Heart right ventricle (tissue), 16 donors: Measurements from ENCODE around the gene C10orf143. TPM values are rescaled to one million over a fixed set of nuclear protein-coding genes. Genes with fewer than 3 reads are reported as not detected.

Source experiments
- ATAC-seq, 8 donors: fragments of 200-7000 bp; cut with Tn5 transposase; one replicate each; pipeline ENCODE4 v1.9.1; 2020; ENCODE audit warnings: mild to moderate bottlenecking in 8 of 8, moderate library complexity in 8 of 8, moderate number of reproducible peaks in 1 of 8
- DNase-seq, 2 donors: peaks; one replicate each; pipeline ENCODE4 v3.0.0-alpha.2; 2020
- H3K27ac ChIP-seq, 10 donors: fragments of 200-600 bp; sonication (generic) in 2 of 10; one replicate each; pipeline versions ENCODE4 v1.5.0 to v1.8.0; 2020 to 2022; ENCODE audit warnings: mild to moderate bottlenecking in 3 of 10
- H3K27me3 ChIP-seq, 7 donors: fragments of 200-600 bp; one replicate each; pipeline ENCODE4 v1.8.0; 2021 to 2022; ENCODE audit warnings: mild to moderate bottlenecking in 2 of 7
- H3K36me3 ChIP-seq, 9 donors: fragments of 200-600 bp; sonication (generic) in 1 of 9; one replicate each; pipeline versions ENCODE4 v1.5.0 to v1.8.0; 2020 to 2022; ENCODE audit warnings: mild to moderate bottlenecking in 2 of 9
- H3K4me1 ChIP-seq, 9 donors: fragments of 200-600 bp; sonication (generic) in 1 of 9; one replicate each; pipeline versions ENCODE4 v1.5.0 to v1.8.0; 2020 to 2022; ENCODE audit warnings: mild to moderate bottlenecking in 4 of 9
- H3K4me3 ChIP-seq, 10 donors: fragments of 200-600 bp; sonication (generic) in 2 of 10; one replicate each; pipeline versions ENCODE4 v1.5.0 to v1.8.0; 2020 to 2022; ENCODE audit warnings: mild to moderate bottlenecking in 7 of 10, moderate library complexity in 2 of 10
- H3K9me3 ChIP-seq, 11 donors: fragments of 200-600 bp in 10 of 11; sonication (generic) in 2 of 11; one replicate each; pipeline versions ENCODE4 v1.5.0 to v1.8.0; 2013 to 2022; ENCODE audit warnings: mild to moderate bottlenecking in 2 of 11, control low read depth in 1 of 11, moderate library complexity in 1 of 11
- WGBS, 2 donors: extraction: QIAGEN DNeasy Blood & Tissue Kit; methylation state at CpG; one replicate each; pipeline ENCODE4 v1.1.7; 2013; ENCODE audit warnings: inconsistent platforms in 1 of 2; 5-methylcytosine and 5-hydroxymethylcytosine counted together
- intact Hi-C, 10 donors: fragments of 100-400 bp; cut with DNase I; formaldehyde crosslinking; loops; one replicate each; pipeline versions ENCODE4 v1.11.1 to v1.14.2; 2022
- polyA plus RNA-seq, 2 donors: library from polyadenylated mRNA; stranded (reverse); fragments of 200-250 nt; gene quantifications; one replicate each; pipeline ENCODE4 v1.2.3, GENCODE V29; 2013
- total RNA-seq, 10 donors: library from RNA; stranded (reverse); fragmentation: NEBNext Ultra II Directional in 3 of 10; extraction: Animal tissue kit (Norgen Biotek cat#: 25700) in 3 of 10; gene quantifications; one replicate each; pipeline versions ENCODE4 v1.2.1 to v1.2.4, GENCODE V29; 2021 to 2023
- TF ChIP-seq, protein P1 (sequence below), 9 donors: fragments of 200-600 bp; sonication (generic) in 2 of 9; IDR thresholded peaks; one replicate each; pipeline versions ENCODE4 v1.5.0 to v1.8.0; 2021 to 2022; ENCODE audit warnings: antibody characterized with exemption in 9 of 9, mild to moderate bottlenecking in 5 of 9, moderate library complexity in 1 of 9
- donor health status: Arrhythmogenic right ventricular cardiomyopathy.
- donor health status: ischemic (EF 13 %, LVEDD 7.1; RV severe dilation, severe dysfunction).
- donor health status: healthy with polysubstance abuse.
- donor health status: DM: no; HTN: yes; CAD: no.
- donor health status: DM: no; HTN: no; CAD: no.
- donor health status: ischemic (EF 25% LVEDD 6.9; RV normal size, moderate dysfunction).
- donor health status: ischemic (EF 25% LVEDD 5.7; RV mildly dilated, moderate dysfunction).
- donor health status: healthy.
- donor health status: DM: yes; HTN: yes; CAD: no.
- donor health status: Ischemic cardiomyopathy.
- donor health status: ischemic (EF 35%, LVEDD 5.7; RV mildly dilated, moderate dysfunction).
- donor health status: nonischemic (EF 11% LVEDD 7.7; RV severe dilation, severe dysfunction).
- donor health status: DM: yes; HTN: yes; CAD: no.
- donor health status: PGD.
- donor health status: ischemic (EF 29% LVEDD 5.4; RV normal size, mild dysfunction).
- donor health status: nonischemic (EF 23%, LVEDD 6.1; RV moderate dilation, normal function).

The C10orf143 gene
- total and polyA plus RNA-seq, 12 donors: 1.1 to 5.4 (median 2.1) TPM

DNA sequence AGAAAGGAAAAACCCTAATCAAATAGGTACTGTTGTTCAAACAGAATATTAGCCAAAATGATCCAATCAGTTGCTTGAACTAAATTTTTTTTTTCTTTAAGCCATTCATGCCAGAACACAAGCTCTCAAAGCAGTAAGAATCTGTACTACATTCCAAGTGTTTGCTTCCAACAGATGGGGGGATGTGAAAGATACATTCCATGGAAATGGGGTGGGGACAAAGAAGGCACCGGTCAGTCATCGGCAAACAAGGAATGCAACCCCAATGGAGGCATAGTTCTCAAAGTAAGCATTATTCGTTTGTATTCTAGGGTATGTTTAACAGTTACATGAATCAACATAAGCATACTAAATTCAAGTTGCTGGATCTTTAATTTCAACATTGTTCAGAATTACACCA, 32.5 kb downstream of the C10orf143 start:
- Histone ChIP-seq H3K27ac (no peak overlapping the region), H3K4me3 (no peak overlapping the region), H3K4me1 (no peaks in the 10 kb centered on the region), H3K9me3 (peaks cover 0 to 4% (median 0%) of the 10 kb centered on the region in 11 donors), H3K36me3 (peaks cover 0 to 23% (median 0%) of the 10 kb centered on the region in 9 donors), H3K27me3 (no peaks in the 10 kb centered on the region)
- DNase-seq: no peak
- 73 to 75% methylated on average over 3 of the region's 3 CpGs for WGBS, 2 donors
- TF ChIP-seq, protein P1, sequence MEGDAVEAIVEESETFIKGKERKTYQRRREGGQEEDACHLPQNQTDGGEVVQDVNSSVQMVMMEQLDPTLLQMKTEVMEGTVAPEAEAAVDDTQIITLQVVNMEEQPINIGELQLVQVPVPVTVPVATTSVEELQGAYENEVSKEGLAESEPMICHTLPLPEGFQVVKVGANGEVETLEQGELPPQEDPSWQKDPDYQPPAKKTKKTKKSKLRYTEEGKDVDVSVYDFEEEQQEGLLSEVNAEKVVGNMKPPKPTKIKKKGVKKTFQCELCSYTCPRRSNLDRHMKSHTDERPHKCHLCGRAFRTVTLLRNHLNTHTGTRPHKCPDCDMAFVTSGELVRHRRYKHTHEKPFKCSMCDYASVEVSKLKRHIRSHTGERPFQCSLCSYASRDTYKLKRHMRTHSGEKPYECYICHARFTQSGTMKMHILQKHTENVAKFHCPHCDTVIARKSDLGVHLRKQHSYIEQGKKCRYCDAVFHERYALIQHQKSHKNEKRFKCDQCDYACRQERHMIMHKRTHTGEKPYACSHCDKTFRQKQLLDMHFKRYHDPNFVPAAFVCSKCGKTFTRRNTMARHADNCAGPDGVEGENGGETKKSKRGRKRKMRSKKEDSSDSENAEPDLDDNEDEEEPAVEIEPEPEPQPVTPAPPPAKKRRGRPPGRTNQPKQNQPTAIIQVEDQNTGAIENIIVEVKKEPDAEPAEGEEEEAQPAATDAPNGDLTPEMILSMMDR (IDR thresholded peaks at IDR 0.05): no peak
- ATAC-seq: no peak
- intact Hi-C loops: no loop called here

DNA sequence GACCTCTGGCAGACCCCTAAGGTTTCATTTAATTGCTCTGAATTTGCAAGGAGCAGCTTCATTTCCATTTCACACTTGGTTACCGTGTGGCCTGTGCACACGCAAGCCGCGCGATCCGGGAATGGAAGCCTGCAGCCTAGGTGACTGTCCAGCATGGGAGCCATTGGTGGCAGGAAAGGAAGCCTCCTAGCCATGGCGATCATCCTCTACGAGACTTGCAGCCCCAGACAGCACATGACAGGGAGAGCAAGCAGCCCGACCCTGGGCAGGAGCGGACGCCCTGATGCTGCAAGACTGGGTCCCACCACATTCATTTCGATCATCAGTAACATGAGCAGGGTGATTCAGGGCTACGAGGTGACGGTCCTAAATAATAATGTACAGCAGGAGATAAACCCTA, 33.9 kb downstream of the C10orf143 start:
- Histone ChIP-seq H3K4me3 (no peak overlapping the region), H3K27ac (no peak overlapping the region), H3K4me1 (no peaks in the 10 kb centered on the region), H3K27me3 (no peaks in the 10 kb centered on the region), H3K9me3 (peaks cover 0 to 14% (median 0%) of the 10 kb centered on the region in 11 donors), H3K36me3 (peaks cover 0 to 23% (median 0%) of the 10 kb centered on the region in 9 donors)
- DNase-seq (no peak), ATAC-seq (no peak)
- intact Hi-C loops: no loop called here
- TF ChIP-seq, protein P1 (IDR thresholded peaks at IDR 0.05): no peak
- WGBS, 2 donors: 97 to 98% methylated on average over 14 of the region's 14 CpGs

DNA sequence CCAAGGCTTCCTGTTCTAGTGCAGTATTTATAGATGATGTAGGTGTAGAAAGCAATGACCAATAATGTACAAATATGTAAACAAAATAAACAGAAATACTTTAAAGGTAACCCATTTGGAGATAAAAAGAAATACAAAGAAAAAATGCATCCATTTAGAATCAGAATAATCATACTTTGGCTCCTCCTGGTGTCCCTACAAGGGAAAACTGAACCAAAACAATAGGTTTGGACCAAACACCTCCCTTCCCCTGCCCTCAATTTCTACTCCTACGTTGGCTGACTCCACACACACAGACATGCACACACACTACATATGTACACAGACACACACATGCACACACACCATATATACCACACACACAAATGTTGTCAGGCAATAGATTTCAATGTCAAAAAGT, 36.0 kb downstream of the C10orf143 start:
- peaks cover 0 to 23% (median 0%) of the 10 kb centered on the region in 9 donors for H3K36me3 ChIP-seq
- WGBS, 2 donors: 62 to 64% methylated on average over 1 of the region's 1 CpG

DNA sequence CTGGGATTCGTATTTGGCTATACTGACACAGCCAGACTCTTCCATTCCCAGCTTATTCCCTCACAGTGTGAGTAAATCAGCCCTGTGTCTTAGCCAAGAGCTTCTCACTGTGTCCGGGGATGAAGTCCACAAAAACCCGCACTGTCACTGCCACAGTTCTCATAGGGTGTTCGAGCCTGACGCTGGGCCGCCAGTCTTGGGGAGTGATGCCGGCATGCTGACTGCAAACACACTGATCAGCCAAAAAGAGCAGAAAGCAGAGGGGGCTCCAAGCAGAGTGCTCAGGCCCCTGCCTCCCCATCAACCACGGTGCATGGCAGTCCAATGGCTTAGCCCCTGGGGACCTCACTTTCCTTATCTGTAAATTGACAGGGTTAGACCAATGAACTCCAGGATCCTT, 36.7 kb downstream of the C10orf143 start:
- no peak for DNase-seq
- Histone ChIP-seq H3K9me3 (peaks cover 0 to 14% (median 0%) of the 10 kb centered on the region in 11 donors), H3K27ac (no peak overlapping the region), H3K4me1 (no peaks in the 10 kb centered on the region), H3K27me3 (no peaks in the 10 kb centered on the region), H3K4me3 (no peak overlapping the region), H3K36me3 (peaks cover 0 to 22% (median 0%) of the 10 kb centered on the region in 9 donors)
- intact Hi-C loops: no loop called here
- ATAC-seq: no peak
- WGBS, 2 donors: 88 to 94% methylated on average over 8 of the region's 8 CpGs
- TF ChIP-seq, protein P1 (IDR thresholded peaks at IDR 0.05): no peak

More for the DNA sequence above, 36.0 kb downstream of the C10orf143 start:
- Histone ChIP-seq H3K27ac (no peak overlapping the region), H3K4me3 (no peak overlapping the region), H3K9me3 (peaks cover 0 to 14% (median 0%) of the 10 kb centered on the region in 11 donors), H3K27me3 (no peaks in the 10 kb centered on the region), H3K4me1 (no peaks in the 10 kb centered on the region)
- ATAC-seq (no peak), DNase-seq (no peak)
- intact Hi-C loops: no loop called here
- TF ChIP-seq, protein P1 (IDR thresholded peaks at IDR 0.05): no peak
